HG03097 (cell line): ENCODE data around the gene ADCY5.

Experiments
- ATAC-seq: cut with Tn5 transposase; IDR thresholded peaks from one replicate; pipeline ENCODE4 v1.9.1; 2021; ENCODE audit not compliant: unreplicated experiment, low FRiP score

The ADCY5 gene

GRCh38 chr3:123313889-123314288, 135.0 kb downstream of the ADCY5 start:
- ATAC-seq: no peak

DNA sequence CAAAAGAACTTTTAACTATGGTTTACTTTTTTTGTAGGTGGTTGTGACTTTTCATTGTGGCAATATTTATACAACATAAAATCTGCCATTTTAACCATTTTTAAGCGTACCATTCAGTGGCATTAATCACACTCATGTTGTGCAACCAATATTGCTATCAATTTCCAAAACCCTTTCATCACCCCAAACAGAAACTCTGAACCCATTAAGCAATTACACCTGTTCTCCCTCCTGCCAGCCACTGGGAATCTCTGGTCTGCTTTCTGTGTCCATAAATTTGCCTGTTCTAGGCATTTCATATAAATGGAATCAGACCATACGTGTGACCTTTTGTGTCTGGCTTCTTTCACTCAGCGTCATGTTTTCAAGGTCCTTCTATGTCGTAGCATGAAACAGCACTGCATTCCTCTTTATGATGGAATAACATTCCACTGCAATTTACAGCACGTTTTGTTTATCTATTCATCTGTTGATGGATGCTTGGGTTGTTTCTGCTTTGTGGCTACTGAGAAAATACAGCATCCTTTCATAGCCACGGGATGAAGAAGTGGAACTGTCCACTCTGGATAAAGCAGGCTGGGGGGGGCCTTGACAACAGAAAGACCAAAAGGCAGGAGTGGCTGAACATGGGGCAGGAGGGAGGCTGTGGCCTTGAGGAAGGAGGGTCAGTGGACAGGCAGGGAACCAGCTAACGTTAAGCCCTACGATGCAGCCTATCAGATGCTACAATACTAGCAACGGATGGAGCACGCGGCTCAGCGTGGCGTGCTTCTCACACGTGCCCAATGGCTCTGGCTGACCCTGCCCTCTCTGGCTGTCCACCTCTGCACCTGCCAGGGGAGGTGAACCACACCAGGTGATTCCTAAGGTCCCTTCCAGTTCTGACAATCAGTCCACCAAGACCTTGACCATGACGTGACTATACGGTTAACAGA, 136.3 kb downstream of the ADCY5 start:
- no peak for ATAC-seq

DNA sequence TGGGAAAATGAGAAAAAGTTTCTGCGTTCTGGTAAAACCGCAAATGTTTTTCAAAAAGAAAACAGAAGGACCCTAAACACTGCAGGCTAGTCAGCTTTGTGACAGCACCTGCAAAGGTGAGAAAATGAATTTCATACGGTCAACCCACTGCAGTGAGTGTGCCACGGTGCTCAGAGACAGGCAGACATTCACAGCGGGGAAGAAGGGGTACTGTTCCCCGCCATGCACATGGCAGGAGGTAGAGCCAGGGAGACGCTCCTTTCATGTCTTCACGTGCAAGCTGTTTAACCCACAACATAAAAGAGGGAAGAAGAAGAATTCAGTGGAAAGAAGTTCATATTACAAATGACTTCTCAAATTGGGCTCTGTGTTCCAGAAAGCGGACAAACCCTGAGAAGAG, 137.7 kb downstream of the ADCY5 start:
- ATAC-seq: no peak

GRCh38 chr3:123310741-123311140, 138.1 kb downstream of the ADCY5 start:
- ATAC-seq: no peak

DNA sequence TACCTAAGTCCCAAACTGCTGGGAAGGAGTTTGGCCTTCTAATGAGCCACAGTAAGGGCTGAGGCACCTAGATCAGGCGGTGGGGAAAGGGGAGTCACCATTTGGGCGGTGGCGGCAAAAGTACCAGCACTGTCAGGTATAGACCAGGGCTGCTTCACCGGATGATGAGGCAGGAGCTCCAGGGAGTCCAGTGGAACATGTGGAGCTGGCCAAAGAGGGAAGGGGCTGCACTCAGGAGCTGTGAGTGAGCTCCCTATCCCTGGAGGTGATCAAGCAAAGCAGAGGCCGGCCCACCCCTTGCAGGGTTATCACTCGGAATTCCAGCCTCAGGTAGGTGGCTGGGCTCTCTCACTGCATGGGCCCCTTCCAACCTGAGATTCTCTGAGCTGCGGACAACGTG, 138.7 kb downstream of the ADCY5 start:
- ATAC-seq: no peak

- ATAC-seq: no peak
These were observed 141.8 kb downstream of the ADCY5 start for GRCh38 chr3:123307064-123307463.

- ATAC-seq: no peak
These were observed 143.7 kb downstream of the ADCY5 start for GRCh38 chr3:123305192-123305591.

- no peak for ATAC-seq
These were observed 144.8 kb downstream of the ADCY5 start for GRCh38 chr3:123303976-123304560.

GRCh38 chr3:123302961-123303360, 145.9 kb downstream of the ADCY5 start:
- no peak for ATAC-seq

GRCh38 chr3:123301331-123302184, 147.3 kb downstream of the ADCY5 start:
- no peak for ATAC-seq

GRCh38 chr3:123300583-123300982, 148.3 kb downstream of the ADCY5 start:
- no peak for ATAC-seq

DNA sequence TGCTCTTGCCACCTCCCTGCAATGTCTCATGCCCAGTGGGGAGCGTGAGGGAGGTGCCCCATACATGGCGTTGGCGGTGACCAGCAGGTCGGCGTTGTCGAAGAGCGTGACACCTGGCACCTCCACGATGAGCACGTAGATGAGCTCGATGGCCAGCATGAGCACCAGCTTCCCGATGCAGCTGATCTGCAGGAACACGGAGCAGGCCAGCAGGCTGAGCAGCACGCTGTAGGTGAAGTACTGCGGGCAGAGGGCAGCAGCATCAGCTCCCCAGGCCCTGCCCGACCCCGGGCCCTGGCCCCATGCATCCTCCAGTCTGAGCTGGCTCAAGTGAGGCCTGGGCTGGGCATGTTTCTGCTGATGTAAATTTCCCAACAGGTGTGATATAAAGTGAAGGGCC, 148.8 kb downstream of the ADCY5 start:
- ATAC-seq: no peak

- ATAC-seq: no peak
These were observed 149.3 kb downstream of the ADCY5 start for GRCh38 chr3:123299581-123299980.

GRCh38 chr3:123298903-123299302, 150.0 kb downstream of the ADCY5 start:
- ATAC-seq: no peak

GRCh38 chr3:123297627-123297899, 151.3 kb downstream of the ADCY5 start:
- ATAC-seq: no peak

- no peak for ATAC-seq
These were observed 151.9 kb downstream of the ADCY5 start for GRCh38 chr3:123296836-123297626.

GRCh38 chr3:123296261-123296660, 152.6 kb downstream of the ADCY5 start:
- ATAC-seq: no peak

DNA sequence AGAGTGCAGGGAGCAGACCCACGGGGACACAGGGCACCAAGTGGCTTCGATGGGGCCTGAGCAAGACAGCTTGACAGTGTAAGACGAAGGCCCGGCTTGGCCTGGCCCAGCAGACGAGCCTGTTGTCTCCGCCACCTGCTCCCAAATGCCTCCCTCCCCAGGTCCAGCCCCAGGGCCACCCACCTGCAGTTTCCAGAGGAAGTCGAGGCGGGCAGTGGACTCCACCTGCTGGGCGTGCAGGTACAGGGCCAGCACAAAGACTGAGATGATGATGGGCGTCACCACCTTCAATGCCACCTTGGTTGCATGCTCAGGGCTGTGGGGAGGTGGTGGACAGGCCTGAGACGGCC, 153.0 kb downstream of the ADCY5 start:
- no peak for ATAC-seq

DNA sequence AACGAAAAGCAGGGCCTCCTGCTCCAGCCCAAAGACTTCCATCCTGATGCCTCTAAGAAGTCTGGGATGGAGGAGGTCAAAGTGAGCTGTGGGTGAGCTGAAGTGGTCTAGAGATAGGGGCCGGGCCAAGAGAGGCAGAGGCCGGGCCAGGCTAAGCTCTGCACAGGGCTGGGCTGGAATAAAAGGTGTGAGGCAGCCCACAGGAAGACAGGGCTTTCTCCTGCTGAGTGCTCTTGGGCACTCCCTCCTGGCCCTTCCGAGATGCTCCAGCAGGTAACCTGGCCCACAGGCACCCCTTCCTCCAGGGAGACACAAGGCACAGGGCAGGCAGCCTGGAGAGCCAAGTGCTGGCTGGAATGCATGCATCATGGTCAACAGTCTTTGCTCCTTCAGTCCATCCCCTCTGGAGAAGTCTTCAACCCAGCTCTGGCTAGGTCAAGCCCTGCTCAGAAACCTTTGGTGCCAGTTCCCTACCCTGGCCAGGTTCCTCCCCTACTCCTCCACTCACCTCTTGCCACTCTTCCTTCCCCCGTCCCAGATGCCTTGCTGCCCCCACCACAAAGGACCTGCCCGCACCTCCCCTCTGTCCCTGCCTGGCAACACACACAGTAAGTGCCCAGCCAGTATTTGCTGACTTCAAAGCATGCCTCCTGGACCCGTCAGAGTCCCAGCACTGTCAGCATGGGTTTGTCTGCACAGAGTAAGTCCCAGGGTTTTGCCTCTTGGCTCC, 153.6 kb downstream of the ADCY5 start:
- ATAC-seq: no peak

DNA sequence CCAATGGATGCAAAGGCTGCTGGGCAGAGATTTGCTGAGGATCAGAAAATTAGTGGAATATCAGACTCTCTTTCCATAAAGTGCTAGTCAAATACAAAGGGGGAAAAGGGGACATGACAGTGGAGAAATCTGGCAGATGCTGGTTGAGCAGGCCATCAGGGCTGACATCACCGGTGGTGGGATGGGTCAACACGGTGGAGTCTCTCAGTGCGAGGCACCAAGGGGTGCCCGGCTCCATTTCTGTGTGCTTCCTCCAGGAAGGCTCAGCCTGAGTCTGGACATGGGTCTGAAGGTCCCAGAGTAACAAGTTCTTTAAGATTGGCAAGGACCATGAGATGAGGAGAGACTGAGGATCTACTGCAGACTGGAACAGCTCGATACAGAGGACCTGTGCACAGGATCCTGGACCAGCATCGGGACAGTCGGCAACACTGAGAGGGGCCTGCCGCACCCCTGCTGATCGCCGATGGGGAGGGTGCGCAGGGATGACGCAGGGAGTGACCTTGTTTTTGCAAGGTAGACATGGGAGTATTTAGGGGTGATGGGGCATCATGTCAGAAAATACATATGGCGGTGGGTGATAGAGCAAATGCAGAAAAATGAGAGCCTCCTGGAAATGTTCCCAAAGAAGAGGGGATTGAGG, 154.5 kb downstream of the ADCY5 start:
- ATAC-seq: no peak
